GM12864 (cell line): ENCODE results near the gene NEMP1.

Experiments
- DNase-seq: peaks from one replicate; pipeline ENCODE4 v3.0.0-alpha.2; 2011; ENCODE audit warnings: low read depth
- H3K4me3 ChIP-seq: 2 replicates; pipeline ENCODE4 v1.5.1; 2011; ENCODE audit warnings: mild to moderate bottlenecking, low read depth, low read length, control low read depth
- CTCF ChIP-seq: IDR thresholded peaks from 2 replicates; pipeline ENCODE4 v1.5.1; 2011; ENCODE audit warnings: low read depth, mild to moderate bottlenecking, moderate library complexity, low read length, control low read depth, inconsistent platforms; ENCODE audit errors: missing control alignments

The NEMP1 gene

GRCh38 chr12:57094208-57095160, 15.9 kb upstream of the NEMP1 start:
- DNase-seq, result no peak
- no peak overlapping the region; the same call in 1 of the 2 replicates for H3K4me3 ChIP-seq

GRCh38 chr12:57093415-57094207, 15.0 kb upstream of the NEMP1 start:
- peak overlapping the region; percentile 27 for H3K4me3 ChIP-seq
- peak; percentile 78 for TF ChIP-seq CTCF
- no peak for DNase-seq

More at GRCh38 chr12:57094208-57095160, 15.9 kb upstream of the NEMP1 start:
- TF ChIP-seq CTCF, result no peak

GRCh38 chr12:57092876-57093414, 14.4 kb upstream of the NEMP1 start:
- DNase-seq, result no peak
- TF ChIP-seq CTCF, result no peak
- H3K4me3 ChIP-seq, result 0 out of 2 replicates have a peak overlapping the region, but pooled peaks have one; percentile 27

- H3K4me3 ChIP-seq, result no peak overlapping the region
- TF ChIP-seq CTCF, result no peak
- DNase-seq, result no peak
These were observed 13.9 kb upstream of the NEMP1 start for GRCh38 chr12:57092529-57092862.

- TF ChIP-seq CTCF, result no peak
- no peak overlapping the region for H3K4me3 ChIP-seq
- no peak for DNase-seq
These were observed 13.3 kb upstream of the NEMP1 start for GRCh38 chr12:57091638-57092528.
